AG04449 (cell line): ENCODE measurements around the gene TBK1.
A peak's percentile ranks its signal among the peaks of the same experiment; 100 is the strongest.

ENCODE experiments used
- CTCF ChIA-PET: fragments of 350-600 bp; formaldehyde crosslinking; extraction: SDS; loops from one replicate; lab custom pipeline; 2021; ENCODE audit warnings: antibody characterized with exemption; lab: Yijun Ruan, JAX
- POLR2A ChIA-PET: fragments of 400-600, 350-600 bp; formaldehyde crosslinking; extraction: SDS; loops from one replicate; lab custom pipeline; 2020; ENCODE audit warnings: antibody characterized with exemption, inconsistent platforms; lab: Yijun Ruan, JAX
- DNase-seq: peaks from one replicate; pipeline ENCODE4 v3.0.0-alpha.2; 2010; ENCODE audit warnings: low read depth, low spot score
- H3K4me3 ChIP-seq: 2 replicates; pipeline ENCODE4 v1.5.1; 2011; ENCODE audit warnings: low read depth, mild to moderate bottlenecking, control low read depth, low read length
- CTCF ChIP-seq: IDR thresholded peaks from one replicate; pipeline ENCODE4 v1.5.1; 2011; ENCODE audit warnings: mild to moderate bottlenecking, moderate library complexity, low read length, control low read depth, inconsistent platforms; ENCODE audit not compliant: insufficient read depth; ENCODE audit errors: missing control alignments

Gene TBK1

GRCh38 chr12:64446295-64446694, 5.6 kb upstream of the TBK1 start:
- no peak for DNase-seq
- ChIA-PET POLR2A (no interaction called here), CTCF (no interaction called here)
- H3K4me3 ChIP-seq: no peak overlapping the region
- TF ChIP-seq CTCF: no peak

- TF ChIP-seq CTCF: no peak
- CTCF ChIA-PET: no interaction called here
- DNase-seq: no peak
- H3K4me3 ChIP-seq: no peak overlapping the region
- POLR2A ChIA-PET: interaction anchor here (1.4 kb wide), 1 partner anchor 12 kb away, joined by 4 read pairs; no protein-coding TSS in a partner anchor
Measured at GRCh38 chr12:64450057-64450640, 1.8 kb upstream of the TBK1 start.

- CTCF ChIA-PET: no interaction called here
- DNase-seq: no peak
- TF ChIP-seq CTCF: no peak
- H3K4me3 ChIP-seq: peak overlapping the region; percentile 91
- POLR2A ChIA-PET: interaction anchor here (1.4 kb wide), 1 partner anchor 11 kb away, joined by 4 read pairs; no protein-coding TSS in a partner anchor
Measured at GRCh38 chr12:64450711-64451486, 1.0 kb upstream of the TBK1 start.

- peak overlapping the region; percentile 91 for H3K4me3 ChIP-seq
- no peak for TF ChIP-seq CTCF
- DNase-seq: peak; percentile 34
- ChIA-PET CTCF (interaction anchor here (0.6 to 1.2 kb wide), 2 partner anchors 8 to 248 kb away, joined by 4 read pairs; no protein-coding TSS in a partner anchor), POLR2A (no interaction called here)
Measured at GRCh38 chr12:64452559-64453329, 824 bp downstream of the TBK1 start.

- TF ChIP-seq CTCF: no peak
- ChIA-PET CTCF (interaction anchor here (1.0 kb wide), 1 partner anchor 32 kb away, joined by 3 read pairs; no protein-coding TSS in a partner anchor), POLR2A (no interaction called here)
- DNase-seq: no peak
- no peak overlapping the region for H3K4me3 ChIP-seq
Measured at GRCh38 chr12:64455506-64455905, 3.6 kb downstream of the TBK1 start.

GRCh38 chr12:64456119-64456518, 4.2 kb downstream of the TBK1 start:
- H3K4me3 ChIP-seq: no peak overlapping the region
- POLR2A ChIA-PET: no interaction called here
- CTCF ChIA-PET: interaction anchor here (1.0 kb wide), 1 partner anchor 33 kb away, joined by 3 read pairs; no protein-coding TSS in a partner anchor

More at GRCh38 chr12:64456119-64456518, 4.2 kb downstream of the TBK1 start:
- no peak for TF ChIP-seq CTCF
- DNase-seq: no peak
